Measurements from ENCODE around the gene ARL6IP4. TPM values are rescaled to one million over a fixed set of nuclear protein-coding genes. Genes with fewer than 3 reads are reported as not detected.

Gene ARL6IP4
- total RNA-seq, 1 experiment from 2014 or later, result 133 TPM

DNA sequence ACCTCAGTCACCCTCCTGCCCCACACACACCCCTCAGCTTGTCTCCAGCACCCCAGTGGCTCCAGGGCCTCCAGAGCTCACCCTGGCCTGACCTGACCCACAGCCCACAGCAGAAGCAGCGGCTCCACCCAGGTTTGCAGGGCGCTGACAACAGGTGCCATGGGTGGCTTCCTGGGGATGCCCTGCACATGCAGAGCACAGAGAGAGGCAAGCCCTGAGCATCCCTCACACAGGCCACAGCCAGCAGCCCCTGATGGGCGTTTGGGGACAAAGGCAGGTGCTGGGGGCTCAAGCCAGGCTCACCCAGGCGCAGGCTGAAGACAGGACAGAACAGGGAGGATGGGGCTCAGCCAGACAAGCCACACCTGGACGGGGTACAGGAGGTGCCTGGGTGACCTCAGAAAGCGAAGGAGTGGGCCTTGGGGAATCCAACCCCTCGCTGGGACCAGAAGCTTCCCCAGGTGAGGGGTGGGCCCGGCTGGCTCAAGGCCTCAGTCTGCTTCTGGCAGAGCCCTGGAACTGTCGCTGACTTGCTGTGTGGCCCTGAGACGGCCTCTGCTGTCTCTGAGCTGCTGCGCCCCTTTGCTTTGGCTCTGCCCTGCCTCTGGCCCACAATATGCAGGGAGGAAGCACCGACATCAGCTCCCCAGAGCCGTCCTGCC lies 10.6 kb downstream of the ARL6IP4 start:
- no peaks in the 10 kb centered on the region for H3K4me1 Mint-ChIP-seq
- H3K36me3 Mint-ChIP-seq, result no peaks in the 10 kb centered on the region
- POLR2A ChIA-PET, result no interaction called here
- no peak for DNase-seq (ENCODE audit: low spot score)
- ATAC-seq, result no peak
- no peak overlapping the region for H3K27ac Mint-ChIP-seq
- no peaks in the 10 kb centered on the region for H3K27me3 Mint-ChIP-seq (ENCODE audit: low read depth)
- H3K4me3 Mint-ChIP-seq, result no peak overlapping the region
- H3K9me3 Mint-ChIP-seq, result no peaks in the 10 kb centered on the region
- CTCF ChIA-PET, result interaction anchor here (1.2 to 3.2 kb wide), 2 partner anchors 137 to 247 kb away, joined by 3 to 18 read pairs; no protein-coding TSS in a partner anchor
- TF ChIP-seq SP1 (CRISPR knock-in tag; conservative IDR thresholded peaks at IDR 0.05) (no peak), GTF2I (CRISPR knock-in tag; conservative IDR thresholded peaks at IDR 0.05) (no peak), ZNF138 (CRISPR knock-in tag; conservative IDR thresholded peaks at IDR 0.05) (no peak), CBFB (CRISPR knock-in tag; IDR thresholded peaks at IDR 0.05; ENCODE audit: low read depth) (no peak), ESRRA (CRISPR knock-in tag; IDR thresholded peaks at IDR 0.05; ENCODE audit: borderline replicate concordance) (no peak), MXD4 (CRISPR knock-in tag; IDR thresholded peaks at IDR 0.05; ENCODE audit: borderline replicate concordance) (no peak), ZNF232 (CRISPR knock-in tag; IDR thresholded peaks at IDR 0.05) (no peak), ZNF396 (CRISPR knock-in tag; IDR thresholded peaks at IDR 0.05; ENCODE audit: borderline replicate concordance) (no peak), ATF1 (CRISPR knock-in tag; IDR thresholded peaks at IDR 0.05) (no peak), GABPB1 (CRISPR knock-in tag; IDR thresholded peaks at IDR 0.05) (no peak), ELF4 (CRISPR knock-in tag; IDR thresholded peaks at IDR 0.05; ENCODE audit: low read depth) (no peak), NR2C2 (CRISPR knock-in tag; IDR thresholded peaks at IDR 0.05) (no peak), FOXJ3 (CRISPR knock-in tag; IDR thresholded peaks at IDR 0.05; ENCODE audit: borderline replicate concordance) (no peak)
- TF ChIP-seq, protein P1, sequence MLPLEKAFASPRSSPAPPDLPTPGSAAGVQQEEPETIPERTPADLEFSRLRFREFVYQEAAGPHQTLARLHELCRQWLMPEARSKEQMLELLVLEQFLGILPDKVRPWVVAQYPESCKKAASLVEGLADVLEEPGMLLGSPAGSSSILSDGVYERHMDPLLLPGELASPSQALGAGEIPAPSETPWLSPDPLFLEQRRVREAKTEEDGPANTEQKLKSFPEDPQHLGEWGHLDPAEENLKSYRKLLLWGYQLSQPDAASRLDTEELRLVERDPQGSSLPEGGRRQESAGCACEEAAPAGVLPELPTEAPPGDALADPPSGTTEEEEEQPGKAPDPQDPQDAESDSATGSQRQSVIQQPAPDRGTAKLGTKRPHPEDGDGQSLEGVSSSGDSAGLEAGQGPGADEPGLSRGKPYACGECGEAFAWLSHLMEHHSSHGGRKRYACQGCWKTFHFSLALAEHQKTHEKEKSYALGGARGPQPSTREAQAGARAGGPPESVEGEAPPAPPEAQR (CRISPR knock-in tag; IDR thresholded peaks at IDR 0.05), result no peak
- TF ChIP-seq, protein P2, sequence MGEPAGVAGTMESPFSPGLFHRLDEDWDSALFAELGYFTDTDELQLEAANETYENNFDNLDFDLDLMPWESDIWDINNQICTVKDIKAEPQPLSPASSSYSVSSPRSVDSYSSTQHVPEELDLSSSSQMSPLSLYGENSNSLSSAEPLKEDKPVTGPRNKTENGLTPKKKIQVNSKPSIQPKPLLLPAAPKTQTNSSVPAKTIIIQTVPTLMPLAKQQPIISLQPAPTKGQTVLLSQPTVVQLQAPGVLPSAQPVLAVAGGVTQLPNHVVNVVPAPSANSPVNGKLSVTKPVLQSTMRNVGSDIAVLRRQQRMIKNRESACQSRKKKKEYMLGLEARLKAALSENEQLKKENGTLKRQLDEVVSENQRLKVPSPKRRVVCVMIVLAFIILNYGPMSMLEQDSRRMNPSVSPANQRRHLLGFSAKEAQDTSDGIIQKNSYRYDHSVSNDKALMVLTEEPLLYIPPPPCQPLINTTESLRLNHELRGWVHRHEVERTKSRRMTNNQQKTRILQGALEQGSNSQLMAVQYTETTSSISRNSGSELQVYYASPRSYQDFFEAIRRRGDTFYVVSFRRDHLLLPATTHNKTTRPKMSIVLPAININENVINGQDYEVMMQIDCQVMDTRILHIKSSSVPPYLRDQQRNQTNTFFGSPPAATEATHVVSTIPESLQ (CRISPR knock-in tag; IDR thresholded peaks at IDR 0.05), result no peak
- TF ChIP-seq, protein P3, sequence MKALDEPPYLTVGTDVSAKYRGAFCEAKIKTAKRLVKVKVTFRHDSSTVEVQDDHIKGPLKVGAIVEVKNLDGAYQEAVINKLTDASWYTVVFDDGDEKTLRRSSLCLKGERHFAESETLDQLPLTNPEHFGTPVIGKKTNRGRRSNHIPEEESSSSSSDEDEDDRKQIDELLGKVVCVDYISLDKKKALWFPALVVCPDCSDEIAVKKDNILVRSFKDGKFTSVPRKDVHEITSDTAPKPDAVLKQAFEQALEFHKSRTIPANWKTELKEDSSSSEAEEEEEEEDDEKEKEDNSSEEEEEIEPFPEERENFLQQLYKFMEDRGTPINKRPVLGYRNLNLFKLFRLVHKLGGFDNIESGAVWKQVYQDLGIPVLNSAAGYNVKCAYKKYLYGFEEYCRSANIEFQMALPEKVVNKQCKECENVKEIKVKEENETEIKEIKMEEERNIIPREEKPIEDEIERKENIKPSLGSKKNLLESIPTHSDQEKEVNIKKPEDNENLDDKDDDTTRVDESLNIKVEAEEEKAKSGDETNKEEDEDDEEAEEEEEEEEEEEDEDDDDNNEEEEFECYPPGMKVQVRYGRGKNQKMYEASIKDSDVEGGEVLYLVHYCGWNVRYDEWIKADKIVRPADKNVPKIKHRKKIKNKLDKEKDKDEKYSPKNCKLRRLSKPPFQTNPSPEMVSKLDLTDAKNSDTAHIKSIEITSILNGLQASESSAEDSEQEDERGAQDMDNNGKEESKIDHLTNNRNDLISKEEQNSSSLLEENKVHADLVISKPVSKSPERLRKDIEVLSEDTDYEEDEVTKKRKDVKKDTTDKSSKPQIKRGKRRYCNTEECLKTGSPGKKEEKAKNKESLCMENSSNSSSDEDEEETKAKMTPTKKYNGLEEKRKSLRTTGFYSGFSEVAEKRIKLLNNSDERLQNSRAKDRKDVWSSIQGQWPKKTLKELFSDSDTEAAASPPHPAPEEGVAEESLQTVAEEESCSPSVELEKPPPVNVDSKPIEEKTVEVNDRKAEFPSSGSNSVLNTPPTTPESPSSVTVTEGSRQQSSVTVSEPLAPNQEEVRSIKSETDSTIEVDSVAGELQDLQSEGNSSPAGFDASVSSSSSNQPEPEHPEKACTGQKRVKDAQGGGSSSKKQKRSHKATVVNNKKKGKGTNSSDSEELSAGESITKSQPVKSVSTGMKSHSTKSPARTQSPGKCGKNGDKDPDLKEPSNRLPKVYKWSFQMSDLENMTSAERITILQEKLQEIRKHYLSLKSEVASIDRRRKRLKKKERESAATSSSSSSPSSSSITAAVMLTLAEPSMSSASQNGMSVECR (CRISPR knock-in tag; IDR thresholded peaks at IDR 0.05; ENCODE audit: borderline replicate concordance), result no peak
- TF ChIP-seq, protein P4, sequence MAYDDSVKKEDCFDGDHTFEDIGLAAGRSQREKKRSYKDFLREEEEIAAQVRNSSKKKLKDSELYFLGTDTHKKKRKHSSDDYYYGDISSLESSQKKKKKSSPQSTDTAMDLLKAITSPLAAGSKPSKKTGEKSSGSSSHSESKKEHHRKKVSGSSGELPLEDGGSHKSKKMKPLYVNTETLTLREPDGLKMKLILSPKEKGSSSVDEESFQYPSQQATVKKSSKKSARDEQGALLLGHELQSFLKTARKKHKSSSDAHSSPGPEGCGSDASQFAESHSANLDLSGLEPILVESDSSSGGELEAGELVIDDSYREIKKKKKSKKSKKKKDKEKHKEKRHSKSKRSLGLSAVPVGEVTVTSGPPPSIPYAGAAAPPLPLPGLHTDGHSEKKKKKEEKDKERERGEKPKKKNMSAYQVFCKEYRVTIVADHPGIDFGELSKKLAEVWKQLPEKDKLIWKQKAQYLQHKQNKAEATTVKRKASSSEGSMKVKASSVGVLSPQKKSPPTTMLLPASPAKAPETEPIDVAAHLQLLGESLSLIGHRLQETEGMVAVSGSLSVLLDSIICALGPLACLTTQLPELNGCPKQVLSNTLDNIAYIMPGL (CRISPR knock-in tag; IDR thresholded peaks at IDR 0.05), result no peak
- TF ChIP-seq, protein P5, sequence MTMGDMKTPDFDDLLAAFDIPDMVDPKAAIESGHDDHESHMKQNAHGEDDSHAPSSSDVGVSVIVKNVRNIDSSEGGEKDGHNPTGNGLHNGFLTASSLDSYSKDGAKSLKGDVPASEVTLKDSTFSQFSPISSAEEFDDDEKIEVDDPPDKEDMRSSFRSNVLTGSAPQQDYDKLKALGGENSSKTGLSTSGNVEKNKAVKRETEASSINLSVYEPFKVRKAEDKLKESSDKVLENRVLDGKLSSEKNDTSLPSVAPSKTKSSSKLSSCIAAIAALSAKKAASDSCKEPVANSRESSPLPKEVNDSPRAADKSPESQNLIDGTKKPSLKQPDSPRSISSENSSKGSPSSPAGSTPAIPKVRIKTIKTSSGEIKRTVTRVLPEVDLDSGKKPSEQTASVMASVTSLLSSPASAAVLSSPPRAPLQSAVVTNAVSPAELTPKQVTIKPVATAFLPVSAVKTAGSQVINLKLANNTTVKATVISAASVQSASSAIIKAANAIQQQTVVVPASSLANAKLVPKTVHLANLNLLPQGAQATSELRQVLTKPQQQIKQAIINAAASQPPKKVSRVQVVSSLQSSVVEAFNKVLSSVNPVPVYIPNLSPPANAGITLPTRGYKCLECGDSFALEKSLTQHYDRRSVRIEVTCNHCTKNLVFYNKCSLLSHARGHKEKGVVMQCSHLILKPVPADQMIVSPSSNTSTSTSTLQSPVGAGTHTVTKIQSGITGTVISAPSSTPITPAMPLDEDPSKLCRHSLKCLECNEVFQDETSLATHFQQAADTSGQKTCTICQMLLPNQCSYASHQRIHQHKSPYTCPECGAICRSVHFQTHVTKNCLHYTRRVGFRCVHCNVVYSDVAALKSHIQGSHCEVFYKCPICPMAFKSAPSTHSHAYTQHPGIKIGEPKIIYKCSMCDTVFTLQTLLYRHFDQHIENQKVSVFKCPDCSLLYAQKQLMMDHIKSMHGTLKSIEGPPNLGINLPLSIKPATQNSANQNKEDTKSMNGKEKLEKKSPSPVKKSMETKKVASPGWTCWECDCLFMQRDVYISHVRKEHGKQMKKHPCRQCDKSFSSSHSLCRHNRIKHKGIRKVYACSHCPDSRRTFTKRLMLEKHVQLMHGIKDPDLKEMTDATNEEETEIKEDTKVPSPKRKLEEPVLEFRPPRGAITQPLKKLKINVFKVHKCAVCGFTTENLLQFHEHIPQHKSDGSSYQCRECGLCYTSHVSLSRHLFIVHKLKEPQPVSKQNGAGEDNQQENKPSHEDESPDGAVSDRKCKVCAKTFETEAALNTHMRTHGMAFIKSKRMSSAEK (CRISPR knock-in tag; IDR thresholded peaks at IDR 0.05; ENCODE audit: borderline replicate concordance), result no peak
- TF ChIP-seq, protein P6, sequence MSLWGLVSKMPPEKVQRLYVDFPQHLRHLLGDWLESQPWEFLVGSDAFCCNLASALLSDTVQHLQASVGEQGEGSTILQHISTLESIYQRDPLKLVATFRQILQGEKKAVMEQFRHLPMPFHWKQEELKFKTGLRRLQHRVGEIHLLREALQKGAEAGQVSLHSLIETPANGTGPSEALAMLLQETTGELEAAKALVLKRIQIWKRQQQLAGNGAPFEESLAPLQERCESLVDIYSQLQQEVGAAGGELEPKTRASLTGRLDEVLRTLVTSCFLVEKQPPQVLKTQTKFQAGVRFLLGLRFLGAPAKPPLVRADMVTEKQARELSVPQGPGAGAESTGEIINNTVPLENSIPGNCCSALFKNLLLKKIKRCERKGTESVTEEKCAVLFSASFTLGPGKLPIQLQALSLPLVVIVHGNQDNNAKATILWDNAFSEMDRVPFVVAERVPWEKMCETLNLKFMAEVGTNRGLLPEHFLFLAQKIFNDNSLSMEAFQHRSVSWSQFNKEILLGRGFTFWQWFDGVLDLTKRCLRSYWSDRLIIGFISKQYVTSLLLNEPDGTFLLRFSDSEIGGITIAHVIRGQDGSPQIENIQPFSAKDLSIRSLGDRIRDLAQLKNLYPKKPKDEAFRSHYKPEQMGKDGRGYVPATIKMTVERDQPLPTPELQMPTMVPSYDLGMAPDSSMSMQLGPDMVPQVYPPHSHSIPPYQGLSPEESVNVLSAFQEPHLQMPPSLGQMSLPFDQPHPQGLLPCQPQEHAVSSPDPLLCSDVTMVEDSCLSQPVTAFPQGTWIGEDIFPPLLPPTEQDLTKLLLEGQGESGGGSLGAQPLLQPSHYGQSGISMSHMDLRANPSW (CRISPR knock-in tag; conservative IDR thresholded peaks at IDR 0.05; ENCODE audit: low read depth), result no peak

Measured in WTC11 (cell line).